ENCODE data around the gene APOBEC3G. TPM values are rescaled to one million over a fixed set of nuclear protein-coding genes. Genes with fewer than 3 reads are reported as not detected.
"Not testable (repeated sequence)": the region's sequence is repeated elsewhere in the genome, so short reads cannot be mapped to it uniquely, and the experiment has no call there.

Gene APOBEC3G
- polyA plus RNA-seq, 1 of the 3 experiments (the other 2 are of a cell fraction), result not detected

DNA sequence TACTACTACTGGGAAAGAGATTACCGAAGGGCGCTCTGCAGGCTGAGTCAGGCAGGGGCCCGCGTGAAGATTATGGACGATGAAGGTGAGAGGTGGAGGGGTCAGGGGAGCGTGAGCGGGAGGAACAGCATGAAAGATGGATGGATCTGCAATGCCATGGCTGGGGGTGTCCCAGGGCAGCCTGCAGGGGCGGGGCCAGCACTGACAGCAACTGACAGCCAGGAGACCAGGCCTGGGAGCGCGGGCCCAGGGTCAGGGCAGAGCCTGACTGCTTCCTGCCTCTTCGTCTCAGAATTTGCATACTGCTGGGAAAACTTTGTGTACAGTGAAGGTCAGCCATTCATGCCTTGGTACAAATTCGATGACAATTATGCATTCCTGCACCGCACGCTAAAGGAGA lies 31.9 kb upstream of the APOBEC3G start:
- H3K9me2 ChIP-seq; H3K9ac ChIP-seq; H3K9me3 ChIP-seq; H3K79me2 ChIP-seq (ENCODE audit: insufficient read depth); H3F3A ChIP-seq (replicated peaks; ENCODE audit: insufficient read depth); H3K27ac ChIP-seq (ENCODE audit: low read depth in 2 of 2, low read length in 1 of 2); DNase-seq; CTCF ChIA-PET; H3K36me3 ChIP-seq (replicated peaks in 1 of 2; ENCODE audit: control insufficient read depth in 1 of 2, insufficient read depth in 2 of 2, low read length in 1 of 2); H4K20me1 ChIP-seq (ENCODE audit: insufficient read depth); H3K4me2 ChIP-seq; H2AFZ ChIP-seq (ENCODE audit: low read depth); H3K4me3 ChIP-seq (ENCODE audit: low read depth in 2 of 2, low read length in 1 of 2); H3K27me3 ChIP-seq (ENCODE audit: insufficient read depth); POLR2A ChIA-PET; H3K4me1 ChIP-seq (ENCODE audit: control insufficient read depth in 1 of 2, insufficient read depth in 2 of 2, low read depth in 1 of 2, low read length in 1 of 2): not testable (repeated sequence)
- WGBS (ENCODE audit: low lambda C conversion rate), result 94% methylated on average over 8 of the region's 14 CpGs

DNA sequence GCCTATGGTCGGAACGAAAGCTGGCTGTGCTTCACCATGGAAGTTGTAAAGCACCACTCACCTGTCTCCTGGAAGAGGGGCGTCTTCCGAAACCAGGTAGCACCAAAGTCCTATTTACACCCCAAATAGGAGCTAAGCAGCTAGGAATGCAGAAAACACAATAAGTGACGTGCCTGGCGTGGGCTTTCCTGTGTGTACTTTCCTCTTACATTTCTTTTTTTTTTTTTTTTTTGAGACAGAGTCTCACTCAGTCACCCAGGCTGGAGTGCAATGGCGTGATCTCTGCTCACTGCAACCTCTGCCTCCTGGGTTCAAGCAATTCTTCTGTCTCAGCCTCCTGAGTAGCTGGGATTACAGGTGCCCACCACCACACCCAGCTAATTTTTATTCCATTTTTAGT lies 27.6 kb upstream of the APOBEC3G start:
- POLR2A ChIA-PET; H3K9me2 ChIP-seq; H3K4me2 ChIP-seq; H3K9me3 ChIP-seq; DNase-seq; H2AFZ ChIP-seq (ENCODE audit: low read depth); H3K9ac ChIP-seq; H4K20me1 ChIP-seq (ENCODE audit: insufficient read depth); H3F3A ChIP-seq (replicated peaks; ENCODE audit: insufficient read depth); H3K27ac ChIP-seq (ENCODE audit: low read depth in 2 of 2, low read length in 1 of 2); H3K27me3 ChIP-seq (ENCODE audit: insufficient read depth); H3K4me3 ChIP-seq (ENCODE audit: low read depth in 2 of 2, low read length in 1 of 2); H3K4me1 ChIP-seq (ENCODE audit: control insufficient read depth in 1 of 2, insufficient read depth in 2 of 2, low read depth in 1 of 2, low read length in 1 of 2); H3K79me2 ChIP-seq (ENCODE audit: insufficient read depth); H3K36me3 ChIP-seq (replicated peaks in 1 of 2; ENCODE audit: control insufficient read depth in 1 of 2, insufficient read depth in 2 of 2, low read length in 1 of 2): not testable (repeated sequence)
- CTCF ChIA-PET, result interaction anchor here (1.8 kb wide), 1 partner anchor 122 kb away, joined by 4 read pairs; no protein-coding TSS in a partner anchor
- 94% methylated on average over 7 of the region's 7 CpGs for WGBS (ENCODE audit: low lambda C conversion rate)

DNA sequence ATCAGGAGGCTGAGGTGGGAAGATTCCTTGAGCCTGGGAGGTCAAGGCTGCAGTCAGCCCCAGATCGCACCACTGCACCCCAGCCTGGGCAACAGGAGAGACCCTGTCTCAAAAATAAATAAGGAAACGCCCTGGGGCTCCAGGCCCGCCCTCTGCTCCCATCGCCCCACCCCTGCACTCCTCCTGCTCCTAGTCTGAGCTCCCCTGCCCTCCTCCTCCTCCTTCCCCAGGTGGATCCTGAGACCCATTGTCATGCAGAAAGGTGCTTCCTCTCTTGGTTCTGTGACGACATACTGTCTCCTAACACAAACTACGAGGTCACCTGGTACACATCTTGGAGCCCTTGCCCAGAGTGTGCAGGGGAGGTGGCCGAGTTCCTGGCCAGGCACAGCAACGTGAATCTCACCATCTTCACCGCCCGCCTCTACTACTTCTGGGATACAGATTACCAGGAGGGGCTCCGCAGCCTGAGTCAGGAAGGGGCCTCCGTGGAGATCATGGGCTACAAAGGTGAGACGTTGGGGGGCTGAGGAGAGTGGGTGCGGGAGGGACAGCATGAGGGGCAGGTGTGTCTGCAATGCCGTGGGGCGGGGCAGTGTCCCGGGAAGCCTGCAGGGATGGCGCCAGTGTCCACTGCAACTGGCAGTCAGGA lies 25.1 kb upstream of the APOBEC3G start:
- CTCF ChIA-PET, POLR2A ChIA-PET: not testable (repeated sequence)

DNA sequence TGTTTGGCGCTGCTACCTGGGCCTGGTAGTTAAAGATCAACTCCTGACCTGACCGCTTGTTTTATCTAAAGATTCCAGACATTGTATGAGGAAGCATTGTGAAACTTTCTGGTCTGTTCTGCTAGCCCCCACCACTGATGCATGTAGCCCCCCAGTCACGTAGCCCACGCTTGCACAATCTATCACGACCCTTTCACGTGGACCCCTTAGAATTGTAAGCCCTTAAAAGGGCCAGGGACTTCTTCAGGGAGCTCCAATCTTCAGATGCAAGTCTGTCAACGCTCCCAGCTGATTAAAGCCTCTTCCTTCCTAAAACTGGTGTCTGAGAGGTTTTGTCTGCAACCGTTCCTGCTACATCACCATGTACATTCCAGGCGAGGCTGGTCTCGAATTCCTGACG lies 21.4 kb upstream of the APOBEC3G start:
- Histone ChIP-seq H3K9ac (no peak overlapping the region), H4K20me1 (ENCODE audit: insufficient read depth) (no peaks in the 10 kb centered on the region), H3K9me2 (no peaks in the 10 kb centered on the region), H3K4me2 (no peak overlapping the region), H3K9me3 (no peaks in the 10 kb centered on the region), H3K79me2 (ENCODE audit: insufficient read depth) (no peaks in the 10 kb centered on the region), H3K4me1 (ENCODE audit: control insufficient read depth in 1 of 2, insufficient read depth in 2 of 2, low read depth in 1 of 2, low read length in 1 of 2) (no peaks in the 10 kb centered on the region), H3K4me3 (ENCODE audit: low read depth in 2 of 2, low read length in 1 of 2) (no peak overlapping the region), H3K27me3 (ENCODE audit: insufficient read depth) (no peaks in the 10 kb centered on the region), H3F3A (replicated peaks; ENCODE audit: insufficient read depth) (no peaks in the 10 kb centered on the region), H2AFZ (ENCODE audit: low read depth) (no peak overlapping the region), H3K27ac (ENCODE audit: low read depth in 2 of 2, low read length in 1 of 2) (no peak overlapping the region), H3K36me3 (replicated peaks in 1 of 2; ENCODE audit: control insufficient read depth in 1 of 2, insufficient read depth in 2 of 2, low read length in 1 of 2) (no peaks in the 10 kb centered on the region)
- ChIA-PET POLR2A (no interaction called here), CTCF (no interaction called here)
- TF ChIP-seq NFIC (IDR thresholded peaks at IDR 0.05; ENCODE audit: borderline replicate concordance), result no peak
- no peak for TF ChIP-seq JUND (IDR thresholded peaks at IDR 0.05)
- TF ChIP-seq CHD2 (IDR thresholded peaks at IDR 0.05; ENCODE audit: low read length, partially characterized antibody), result no peak
- TF ChIP-seq FOXJ3 (CRISPR knock-in tag; IDR thresholded peaks at IDR 0.05), result no peak
- no peak for TF ChIP-seq YY1 (IDR thresholded peaks at IDR 0.05; ENCODE audit: low read depth)
- no peak for TF ChIP-seq SMC3 (IDR thresholded peaks at IDR 0.05; ENCODE audit: low read depth, low read length)
- TF ChIP-seq GATA2 (CRISPR knock-in tag; IDR thresholded peaks at IDR 0.05), result no peak
- no peak for TF ChIP-seq SIN3A (IDR thresholded peaks at IDR 0.05; ENCODE audit: borderline replicate concordance, low read depth, low read length)
- no peak for TF ChIP-seq RAD21 (IDR thresholded peaks at IDR 0.05; ENCODE audit: low read length)
- TF ChIP-seq, protein P1, sequence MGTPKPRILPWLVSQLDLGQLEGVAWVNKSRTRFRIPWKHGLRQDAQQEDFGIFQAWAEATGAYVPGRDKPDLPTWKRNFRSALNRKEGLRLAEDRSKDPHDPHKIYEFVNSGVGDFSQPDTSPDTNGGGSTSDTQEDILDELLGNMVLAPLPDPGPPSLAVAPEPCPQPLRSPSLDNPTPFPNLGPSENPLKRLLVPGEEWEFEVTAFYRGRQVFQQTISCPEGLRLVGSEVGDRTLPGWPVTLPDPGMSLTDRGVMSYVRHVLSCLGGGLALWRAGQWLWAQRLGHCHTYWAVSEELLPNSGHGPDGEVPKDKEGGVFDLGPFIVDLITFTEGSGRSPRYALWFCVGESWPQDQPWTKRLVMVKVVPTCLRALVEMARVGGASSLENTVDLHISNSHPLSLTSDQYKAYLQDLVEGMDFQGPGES (IDR thresholded peaks at IDR 0.05; ENCODE audit: low read depth, low read length), result no peak
- TF ChIP-seq GABPA (IDR thresholded peaks at IDR 0.05; ENCODE audit: low read depth), result no peak
- no peak for TF ChIP-seq POLR2AphosphoS5 (IDR thresholded peaks at IDR 0.05; ENCODE audit: low read depth, low read length)
- TF ChIP-seq TCF12 (IDR thresholded peaks at IDR 0.05), result no peak
- WGBS (ENCODE audit: low lambda C conversion rate), result 67% methylated on average over 6 of the region's 11 CpGs
- no peak for DNase-seq

More for the DNA sequence above, 25.1 kb upstream of the APOBEC3G start:
- H3F3A ChIP-seq (replicated peaks; ENCODE audit: insufficient read depth); H3K36me3 ChIP-seq (replicated peaks in 1 of 2; ENCODE audit: control insufficient read depth in 1 of 2, insufficient read depth in 2 of 2, low read length in 1 of 2); H3K9me2 ChIP-seq; DNase-seq; H3K79me2 ChIP-seq (ENCODE audit: insufficient read depth); H3K4me2 ChIP-seq; H3K4me3 ChIP-seq (ENCODE audit: low read depth in 2 of 2, low read length in 1 of 2); H3K27ac ChIP-seq (ENCODE audit: low read depth in 2 of 2, low read length in 1 of 2); H4K20me1 ChIP-seq (ENCODE audit: insufficient read depth); H3K27me3 ChIP-seq (ENCODE audit: insufficient read depth); H3K9me3 ChIP-seq; H2AFZ ChIP-seq (ENCODE audit: low read depth); H3K4me1 ChIP-seq (ENCODE audit: control insufficient read depth in 1 of 2, insufficient read depth in 2 of 2, low read depth in 1 of 2, low read length in 1 of 2); H3K9ac ChIP-seq: not testable (repeated sequence)
- 100% methylated on average over 5 of the region's 18 CpGs for WGBS (ENCODE audit: low lambda C conversion rate)

DNA sequence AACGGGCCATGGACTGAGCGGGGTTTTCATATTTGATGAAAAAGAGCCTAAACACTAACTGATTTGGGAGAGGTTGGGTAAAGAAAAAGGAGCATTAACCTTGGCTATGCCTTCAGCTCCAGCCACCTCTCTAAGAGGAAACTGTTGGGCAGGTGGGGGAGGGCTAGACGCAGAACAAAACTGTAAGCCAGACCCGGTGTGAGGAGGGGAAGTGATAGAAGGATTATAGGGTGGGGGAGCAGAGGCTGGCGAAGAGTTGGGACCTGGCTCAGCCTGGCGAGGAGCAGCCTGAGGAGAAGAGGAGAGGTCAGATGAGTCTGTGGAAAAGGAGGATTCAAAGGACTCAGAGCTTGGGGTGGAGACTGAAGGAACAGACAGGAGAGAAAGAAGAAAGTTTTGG lies 15.8 kb upstream of the APOBEC3G start:
- H3F3A ChIP-seq (replicated peaks; ENCODE audit: insufficient read depth); H3K4me3 ChIP-seq (ENCODE audit: low read depth in 2 of 2, low read length in 1 of 2); H4K20me1 ChIP-seq (ENCODE audit: insufficient read depth); H3K9ac ChIP-seq; DNase-seq; H2AFZ ChIP-seq (ENCODE audit: low read depth); CTCF ChIA-PET; H3K4me1 ChIP-seq (ENCODE audit: control insufficient read depth in 1 of 2, insufficient read depth in 2 of 2, low read depth in 1 of 2, low read length in 1 of 2); H3K9me3 ChIP-seq; H3K4me2 ChIP-seq; H3K9me2 ChIP-seq; H3K27ac ChIP-seq (ENCODE audit: low read depth in 2 of 2, low read length in 1 of 2); H3K36me3 ChIP-seq (replicated peaks in 1 of 2; ENCODE audit: control insufficient read depth in 1 of 2, insufficient read depth in 2 of 2, low read length in 1 of 2); POLR2A ChIA-PET; H3K27me3 ChIP-seq (ENCODE audit: insufficient read depth); H3K79me2 ChIP-seq (ENCODE audit: insufficient read depth): not testable (repeated sequence)
- WGBS (ENCODE audit: low lambda C conversion rate), result 32% methylated on average over 6 of the region's 6 CpGs

Measured in SK-N-SH (cell line).